Measurements from ENCODE around the gene CD160.

DNA sequence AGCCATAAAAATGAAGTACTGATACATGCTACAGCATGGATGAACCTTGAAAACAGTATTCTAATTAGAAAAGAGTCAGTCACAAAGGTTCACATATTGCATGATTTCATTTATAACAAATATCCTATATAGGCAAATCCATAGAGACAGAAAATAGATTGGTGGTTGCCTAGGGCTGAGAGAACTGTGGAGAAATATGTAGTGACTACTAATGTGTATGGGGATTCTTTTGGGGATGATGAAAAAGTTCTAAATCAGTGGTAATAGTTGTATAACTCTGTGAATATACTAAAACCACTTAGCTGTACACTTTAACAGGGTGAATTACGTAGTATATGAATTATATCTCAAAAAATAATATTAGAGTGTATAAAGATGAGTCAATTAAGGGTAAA is 58.8 kb downstream of the CD160 start:
- TF ChIP-seq POLR2A (IDR thresholded peaks at IDR 0.05), result no peak
- TF ChIP-seq, protein P1, sequence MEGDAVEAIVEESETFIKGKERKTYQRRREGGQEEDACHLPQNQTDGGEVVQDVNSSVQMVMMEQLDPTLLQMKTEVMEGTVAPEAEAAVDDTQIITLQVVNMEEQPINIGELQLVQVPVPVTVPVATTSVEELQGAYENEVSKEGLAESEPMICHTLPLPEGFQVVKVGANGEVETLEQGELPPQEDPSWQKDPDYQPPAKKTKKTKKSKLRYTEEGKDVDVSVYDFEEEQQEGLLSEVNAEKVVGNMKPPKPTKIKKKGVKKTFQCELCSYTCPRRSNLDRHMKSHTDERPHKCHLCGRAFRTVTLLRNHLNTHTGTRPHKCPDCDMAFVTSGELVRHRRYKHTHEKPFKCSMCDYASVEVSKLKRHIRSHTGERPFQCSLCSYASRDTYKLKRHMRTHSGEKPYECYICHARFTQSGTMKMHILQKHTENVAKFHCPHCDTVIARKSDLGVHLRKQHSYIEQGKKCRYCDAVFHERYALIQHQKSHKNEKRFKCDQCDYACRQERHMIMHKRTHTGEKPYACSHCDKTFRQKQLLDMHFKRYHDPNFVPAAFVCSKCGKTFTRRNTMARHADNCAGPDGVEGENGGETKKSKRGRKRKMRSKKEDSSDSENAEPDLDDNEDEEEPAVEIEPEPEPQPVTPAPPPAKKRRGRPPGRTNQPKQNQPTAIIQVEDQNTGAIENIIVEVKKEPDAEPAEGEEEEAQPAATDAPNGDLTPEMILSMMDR (IDR thresholded peaks at IDR 0.05 in 4 of 5, conservative IDR thresholded peaks at IDR 0.05 in 1 of 5), result no peak
